ENCODE data around the gene FILIP1L. TPM values are rescaled to one million over a fixed set of nuclear protein-coding genes. Genes with fewer than 3 reads are reported as not detected.

Gene FILIP1L
- total RNA-seq, 1 experiment from 2014 or later = 0.17 TPM

GRCh38 chr3:100104817-100105413 is 9.4 kb downstream of the FILIP1L start:
- Histone ChIP-seq H3K79me2 (ENCODE audit: insufficient read depth, low read length) (no peaks in the 10 kb centered on the region), H3K27me3 (ENCODE audit: insufficient read depth, low read length) (no peaks in the 10 kb centered on the region), H2AFZ (ENCODE audit: low read depth, low read length, poor library complexity, severe bottlenecking) (no peak overlapping the region), H3K9ac (ENCODE audit: low read length) (no peak overlapping the region), H4K20me1 (ENCODE audit: insufficient read depth) (no peaks in the 10 kb centered on the region), H3K9me2 (ENCODE audit: insufficient read depth) (no peaks in the 10 kb centered on the region), H3K9me3 (ENCODE audit: control insufficient read depth in 1 of 2, insufficient read depth in 1 of 2, low read depth in 1 of 2, low read length in 2 of 2) (no peaks in the 10 kb centered on the region), H3K4me1 (ENCODE audit: control insufficient read depth in 1 of 2, insufficient read depth in 2 of 2, low read length in 2 of 2) (no peaks in the 10 kb centered on the region), H3K36me3 (ENCODE audit: control insufficient read depth in 1 of 2, insufficient read depth in 2 of 2, low read length in 2 of 2) (no peaks in the 10 kb centered on the region), H3K27ac (ENCODE audit: low read depth, low read length) (no peak overlapping the region), H3K4me2 (ENCODE audit: low read length) (no peak overlapping the region), H3K4me3 (replicated peaks in 1 of 2; ENCODE audit: low read depth in 1 of 2, low read length in 2 of 2) (no peak overlapping the region)
- intact Hi-C loops (cut with micrococcal nuclease) = no loop called here
- BruUV-seq (replicated peaks) = no TSS peak
- DNase-seq (ENCODE audit: low read depth, low spot score) (no peak), ATAC-seq (no peak)
- ChIA-PET RAD21 (ENCODE audit: low non-redundant PET in 1 of 2, low total read pairs in 2 of 2, uncharacterized antibody in 2 of 2, unreplicated experiment in 2 of 2) (no interaction called here), POLR2A (no interaction called here), CTCF (no interaction called here)
- TF ChIP-seq EGR1 (IDR thresholded peaks at IDR 0.05; ENCODE audit: low read depth) (no peak), REST (IDR thresholded peaks at IDR 0.05; ENCODE audit: low read depth) (no peak), CBX3 (IDR thresholded peaks at IDR 0.05; ENCODE audit: low read depth) (no peak), CTCF (IDR thresholded peaks at IDR 0.05 in 2 of 3, conservative IDR thresholded peaks at IDR 0.05 in 1 of 3; ENCODE audit: borderline replicate concordance in 1 of 3, insufficient read depth in 1 of 3, low read depth in 2 of 3, low read length in 2 of 3) (no peak), ZFX (IDR thresholded peaks at IDR 0.05) (no peak), ZNF274 (IDR thresholded peaks at IDR 0.05; ENCODE audit: low read depth, low read length) (no peak), ATF3 (IDR thresholded peaks at IDR 0.05) (no peak), ELF1 (IDR thresholded peaks at IDR 0.05; ENCODE audit: borderline replicate concordance, low read depth) (no peak), SP1 (IDR thresholded peaks at IDR 0.05; ENCODE audit: low read depth) (no peak), FOSL1 (IDR thresholded peaks at IDR 0.05; ENCODE audit: low read depth) (no peak), POLR2A (IDR thresholded peaks at IDR 0.05; ENCODE audit: borderline replicate concordance, extremely low read depth, insufficient read depth, insufficient read length) (no peak), YY1 (IDR thresholded peaks at IDR 0.05; ENCODE audit: extremely low read depth, insufficient replicate concordance, low read depth, low read length) (no peak), EZH2phosphoT487 (IDR thresholded peaks at IDR 0.05; ENCODE audit: borderline replicate concordance) (no peak), SRF (IDR thresholded peaks at IDR 0.05; ENCODE audit: low read depth) (no peak), ZBTB33 (IDR thresholded peaks at IDR 0.05; ENCODE audit: extremely low read depth, insufficient replicate concordance, low read length) (no peak), TCF7L2 (IDR thresholded peaks at IDR 0.05; ENCODE audit: borderline replicate concordance, extremely low read depth, insufficient read depth, insufficient read length) (no peak), POLR2AphosphoS5 (IDR thresholded peaks at IDR 0.05; ENCODE audit: low read depth, low read length) (no peak), MAX (IDR thresholded peaks at IDR 0.05) (no peak), SIN3A (IDR thresholded peaks at IDR 0.05; ENCODE audit: low read depth) (no peak), RAD21 (IDR thresholded peaks at IDR 0.05; ENCODE audit: low read depth) (no peak)

Measured in HCT116 (cell line).